HG03196 (cell line): ENCODE data around the gene OR6N1.

Source experiments
- ATAC-seq: cut with Tn5 transposase; IDR thresholded peaks from one replicate; pipeline ENCODE4 v1.9.1; 2021; ENCODE audit not compliant: unreplicated experiment

OR6N1 gene

GRCh38 chr1:158771950-158772866, at the start of gene OR6N1:
OR6N1 (minus strand) TSS chr1:158772195; CDS start chr1:158766682, 5,513 bp downstream.
- no peak for ATAC-seq

- ATAC-seq, result no peak
Measured at GRCh38 chr1:158821723-158822122, 49.7 kb upstream of the OR6N1 start.

GRCh38 chr1:158819461-158820443, 47.8 kb upstream of the OR6N1 start:
- ATAC-seq, result peak; percentile 63

GRCh38 chr1:158818975-158819431, 47.0 kb upstream of the OR6N1 start:
- no peak for ATAC-seq

GRCh38 chr1:158818560-158818959, 46.6 kb upstream of the OR6N1 start:
- no peak for ATAC-seq

- no peak for ATAC-seq
Measured at GRCh38 chr1:158814970-158815369, 43.0 kb upstream of the OR6N1 start.

GRCh38 chr1:158813164-158813563, 41.2 kb upstream of the OR6N1 start:
- ATAC-seq, result no peak

GRCh38 chr1:158812336-158812735, 40.3 kb upstream of the OR6N1 start:
- ATAC-seq, result no peak

- no peak for ATAC-seq
Measured at GRCh38 chr1:158810311-158810710, 38.3 kb upstream of the OR6N1 start.

- no peak for ATAC-seq
Measured at GRCh38 chr1:158809862-158810261, 37.9 kb upstream of the OR6N1 start.

GRCh38 chr1:158809256-158809655, 37.3 kb upstream of the OR6N1 start:
- no peak for ATAC-seq

- ATAC-seq, result no peak
Measured at GRCh38 chr1:158806916-158807536, 35.0 kb upstream of the OR6N1 start.

GRCh38 chr1:158803678-158804077, 31.7 kb upstream of the OR6N1 start:
- ATAC-seq, result no peak

- no peak for ATAC-seq
Measured at GRCh38 chr1:158801396-158801795, 29.4 kb upstream of the OR6N1 start.

- no peak for ATAC-seq
Measured at GRCh38 chr1:158800526-158800925, 28.5 kb upstream of the OR6N1 start.

- ATAC-seq, result no peak
Measured at GRCh38 chr1:158799689-158800088, 27.7 kb upstream of the OR6N1 start.

- ATAC-seq, result no peak
Measured at GRCh38 chr1:158798531-158798930, 26.5 kb upstream of the OR6N1 start.

GRCh38 chr1:158794247-158794646, 22.3 kb upstream of the OR6N1 start:
- ATAC-seq, result no peak

GRCh38 chr1:158793604-158794003, 21.6 kb upstream of the OR6N1 start:
- no peak for ATAC-seq

GRCh38 chr1:158781104-158781503, 9.1 kb upstream of the OR6N1 start, which contains the start of gene OR6N2:
OR6N2 (minus strand) TSS chr1:158781204; CDS start chr1:158777635, 3,569 bp downstream.
- no peak for ATAC-seq

GRCh38 chr1:158754420-158754819, 17.6 kb downstream of the OR6N1 start, which contains the start of gene OR6K6:
OR6K6 (plus strand) TSS chr1:158754720; CDS start chr1:158754888, 168 bp downstream.
- ATAC-seq, result no peak
